SH-SY5Y (cell line): ENCODE results near the gene PSMB7.

Source experiments
- GATA2 ChIP-seq: IDR thresholded peaks from 2 replicates; pipeline ENCODE4 v1.6.1; 2011; ENCODE audit warnings: mild to moderate bottlenecking, low read depth, low read length
- GATA3 ChIP-seq: IDR thresholded peaks from 2 replicates; pipeline ENCODE4 v1.6.1; 2011; ENCODE audit warnings: low read depth, mild to moderate bottlenecking, low read length, moderate library complexity

DNA sequence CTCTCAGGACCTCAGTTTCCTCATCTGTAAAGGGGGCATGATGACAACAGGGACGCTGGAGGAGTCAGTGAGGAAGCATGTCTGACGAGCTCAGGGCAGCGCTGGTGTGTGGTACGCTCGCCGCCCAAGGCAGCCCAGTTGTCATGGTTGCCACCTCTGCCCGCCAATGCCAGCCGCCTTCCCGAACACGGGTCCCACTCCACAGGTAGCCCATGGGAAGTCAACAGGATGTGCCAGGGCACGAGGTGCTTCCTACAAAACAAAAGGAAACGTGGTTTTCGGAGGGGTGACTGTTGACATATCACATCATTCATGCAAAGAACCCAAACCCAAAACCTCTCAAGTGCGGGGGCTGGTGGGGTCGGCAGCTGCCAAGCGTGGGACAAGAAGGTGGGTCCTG is 99.4 kb downstream of the PSMB7 start:
- TF ChIP-seq GATA3 (no peak), GATA2 (no peak)
